GM12865 (cell line): ENCODE data around the gene HTR3D.
"Not testable (repeated sequence)": the region's sequence is repeated elsewhere in the genome, so short reads cannot be mapped to it uniquely, and the experiment has no call there.

Experiments
- DNase-seq: peaks from one replicate; pipeline ENCODE4 v3.0.0; 2010; ENCODE audit warnings: low read depth
- H3K4me3 ChIP-seq: 2 replicates; pipeline ENCODE4 v1.5.1; 2011; ENCODE audit warnings: mild to moderate bottlenecking, low read depth, low read length, control low read depth
- TF ChIP-seq, protein P1 (sequence below): IDR thresholded peaks from 2 replicates; pipeline ENCODE4 v1.5.1; 2011; ENCODE audit warnings: low read length, control low read depth, low read depth, inconsistent platforms; ENCODE audit not compliant: insufficient read depth; ENCODE audit errors: missing control alignments

Gene HTR3D

GRCh38 chr3:184052767-184053166, 21.2 kb downstream of the HTR3D start, which contains the start of gene HTR3C:
HTR3C (plus strand) TSS chr3:184053047; CDS start chr3:184053081, 34 bp downstream.
- DNase-seq, result no peak
- TF ChIP-seq, protein P1, sequence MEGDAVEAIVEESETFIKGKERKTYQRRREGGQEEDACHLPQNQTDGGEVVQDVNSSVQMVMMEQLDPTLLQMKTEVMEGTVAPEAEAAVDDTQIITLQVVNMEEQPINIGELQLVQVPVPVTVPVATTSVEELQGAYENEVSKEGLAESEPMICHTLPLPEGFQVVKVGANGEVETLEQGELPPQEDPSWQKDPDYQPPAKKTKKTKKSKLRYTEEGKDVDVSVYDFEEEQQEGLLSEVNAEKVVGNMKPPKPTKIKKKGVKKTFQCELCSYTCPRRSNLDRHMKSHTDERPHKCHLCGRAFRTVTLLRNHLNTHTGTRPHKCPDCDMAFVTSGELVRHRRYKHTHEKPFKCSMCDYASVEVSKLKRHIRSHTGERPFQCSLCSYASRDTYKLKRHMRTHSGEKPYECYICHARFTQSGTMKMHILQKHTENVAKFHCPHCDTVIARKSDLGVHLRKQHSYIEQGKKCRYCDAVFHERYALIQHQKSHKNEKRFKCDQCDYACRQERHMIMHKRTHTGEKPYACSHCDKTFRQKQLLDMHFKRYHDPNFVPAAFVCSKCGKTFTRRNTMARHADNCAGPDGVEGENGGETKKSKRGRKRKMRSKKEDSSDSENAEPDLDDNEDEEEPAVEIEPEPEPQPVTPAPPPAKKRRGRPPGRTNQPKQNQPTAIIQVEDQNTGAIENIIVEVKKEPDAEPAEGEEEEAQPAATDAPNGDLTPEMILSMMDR, result no peak
- H3K4me3 ChIP-seq, result no peak within 1 kb of the TSS

DNA sequence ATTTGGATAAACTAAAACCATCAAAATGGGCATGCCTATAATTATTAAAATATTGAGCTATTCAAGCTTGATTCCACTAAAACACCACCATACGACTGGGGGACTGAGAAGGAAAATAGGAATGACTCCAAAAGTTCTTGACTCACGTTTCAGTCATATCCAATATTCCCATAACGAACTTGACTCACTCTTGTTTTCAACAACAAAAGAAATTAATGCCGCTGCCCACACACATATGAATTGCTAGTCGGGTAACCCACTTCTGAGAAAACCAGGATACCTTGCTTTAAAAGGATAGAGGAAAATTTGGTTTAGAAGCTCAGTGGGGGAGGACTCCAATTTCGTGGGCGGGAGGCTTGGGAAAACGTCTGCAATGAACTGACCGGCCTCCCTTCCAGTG, 26.5 kb downstream of the HTR3D start:
- no peak for DNase-seq
- H3K4me3 ChIP-seq, result no peak overlapping the region
- TF ChIP-seq, protein P1, result no peak

DNA sequence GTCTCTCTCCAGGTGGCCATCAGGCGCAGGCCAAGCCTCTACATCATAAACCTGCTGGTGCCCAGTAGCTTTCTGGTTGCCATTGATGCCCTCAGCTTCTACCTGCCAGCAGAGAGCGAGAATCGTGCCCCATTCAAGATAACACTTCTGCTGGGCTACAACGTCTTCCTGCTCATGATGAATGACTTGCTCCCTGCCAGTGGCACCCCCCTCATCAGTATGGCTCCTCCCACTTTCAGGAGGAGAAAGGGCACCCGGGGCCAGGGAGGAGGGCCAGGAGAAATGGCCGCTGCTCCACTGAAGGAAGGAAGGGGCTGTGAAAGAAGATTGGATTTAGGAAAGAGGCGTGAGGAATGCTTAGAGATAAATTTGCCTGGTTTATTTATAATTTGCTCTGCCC, 27.9 kb downstream of the HTR3D start:
- no peak for DNase-seq
- no peak overlapping the region for H3K4me3 ChIP-seq
- TF ChIP-seq, protein P1, result no peak

DNA sequence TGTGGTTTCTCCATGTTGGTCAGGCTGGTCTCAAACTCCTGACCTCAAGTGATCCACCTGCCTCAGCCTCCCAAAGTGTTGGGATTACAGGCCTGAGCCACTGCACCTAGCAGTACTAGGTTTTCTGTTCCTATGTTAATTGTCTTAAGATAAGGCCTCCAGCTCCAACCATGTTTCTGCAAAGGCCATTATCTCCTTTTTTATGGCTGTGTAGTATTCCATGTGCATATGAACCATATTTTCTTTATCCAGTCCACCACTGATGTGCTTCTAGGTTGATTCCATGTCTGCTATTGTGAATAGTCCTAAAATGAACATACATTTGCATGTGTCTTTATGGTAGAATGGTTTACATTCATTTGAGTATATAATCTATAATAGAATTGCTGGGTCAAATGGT, 31.1 kb downstream of the HTR3D start:
- H3K4me3 ChIP-seq, result no peak overlapping the region
- no peak for DNase-seq
- TF ChIP-seq, protein P1, result no peak

DNA sequence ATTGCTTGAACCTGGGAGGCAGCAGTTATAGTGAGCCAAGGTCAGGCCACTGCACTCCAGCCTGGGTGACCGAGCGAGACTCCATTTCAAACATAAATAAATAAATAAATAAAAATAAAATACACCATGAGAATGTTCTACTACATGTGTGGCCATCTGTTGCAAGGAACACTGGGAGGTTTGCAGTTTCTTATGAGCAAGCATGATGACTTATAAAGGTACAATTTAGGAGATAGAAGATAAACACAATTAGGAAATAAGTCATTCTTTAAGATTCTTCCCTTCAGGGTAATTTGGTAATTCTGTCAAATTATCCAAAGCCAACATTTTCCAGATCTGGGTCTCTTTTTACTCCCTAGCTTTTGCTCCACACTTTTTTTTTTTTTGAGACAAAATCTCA, 34.7 kb downstream of the HTR3D start:
- H3K4me3 ChIP-seq, result no peak overlapping the region
- no peak for DNase-seq
- TF ChIP-seq, protein P1, result no peak

DNA sequence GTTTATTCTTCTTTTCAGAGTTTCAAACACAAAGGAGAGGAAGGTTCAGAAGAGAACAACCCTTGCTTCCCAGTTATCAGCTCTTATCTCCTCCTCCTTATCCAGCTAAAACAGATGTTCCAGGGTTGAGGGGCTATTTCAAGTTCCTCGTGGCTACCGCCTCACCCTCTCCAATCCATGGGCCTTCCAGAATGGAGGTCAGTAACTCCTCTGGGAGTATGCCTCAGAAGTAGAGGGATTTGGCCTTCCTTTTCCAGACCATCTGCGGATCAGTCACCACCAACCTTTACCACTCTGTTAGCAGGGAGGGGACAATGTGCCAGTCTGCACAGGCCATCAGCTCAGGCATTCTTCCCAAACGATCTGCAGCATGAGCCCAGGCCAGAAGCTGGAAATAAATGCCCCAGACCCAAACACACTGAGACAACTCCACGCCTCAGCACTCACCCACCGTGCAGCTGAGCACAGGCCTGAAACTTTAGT, 36.1 kb downstream of the HTR3D start:
- no peak for DNase-seq
- no peak overlapping the region for H3K4me3 ChIP-seq
- TF ChIP-seq, protein P1, result no peak

DNA sequence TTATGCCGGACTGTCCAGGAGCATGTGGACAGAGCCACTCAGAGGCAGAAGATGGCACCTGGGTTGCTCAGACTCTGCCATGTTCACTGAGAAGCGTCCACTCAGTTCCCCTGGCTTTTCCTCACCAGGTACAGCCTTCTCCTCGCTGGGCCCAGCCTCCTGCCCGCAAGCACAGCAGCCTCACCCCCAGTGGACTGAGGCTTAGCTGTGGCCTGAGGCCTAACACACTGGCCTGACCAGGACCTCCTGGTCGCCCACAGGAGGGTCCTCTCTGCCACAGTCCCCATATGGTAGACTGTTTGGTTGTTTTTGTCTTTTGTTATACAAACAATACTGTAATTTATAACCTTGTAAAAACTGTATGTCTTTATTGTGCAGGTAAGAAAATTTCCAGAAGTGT, 36.8 kb downstream of the HTR3D start:
- TF ChIP-seq, protein P1, result no peak
- no peak for DNase-seq
- no peak overlapping the region for H3K4me3 ChIP-seq

- DNase-seq, H3K4me3 ChIP-seq: not testable (repeated sequence)
These were observed 39.6 kb downstream of the HTR3D start for GRCh38 chr3:184071142-184071541.
